A549 (cell line): ENCODE data around the gene LLGL2.

Experiments used
- JUNB ChIP-seq: fragments of >200 bp; sonication (Bioruptor Twin); formaldehyde crosslinking; IDR thresholded peaks from 2 replicates; pipeline ENCODE4 v1.6.1; 2016
- MAZ ChIP-seq: fragments of 150-350 bp; IDR thresholded peaks from 2 replicates; pipeline ENCODE4 v1.6.1; 2014; ENCODE audit warnings: antibody characterized with exemption, low read depth, low read length, borderline replicate concordance

- no peak for TF ChIP-seq MAZ
- no peak for TF ChIP-seq JUNB
These were observed 24.6 kb downstream of the LLGL2 start for GRCh38 chr17:75550139-75550465.
